HEK293 (cell line): ENCODE data around the gene KRT4.

ENCODE experiments used
- CTCF ChIA-PET: fragments of 350-600 bp; formaldehyde crosslinking; extraction: SDS; loops from one replicate; lab custom pipeline; 2021; ENCODE audit warnings: antibody characterized with exemption; lab: Yijun Ruan, JAX
- POLR2A ChIA-PET: fragments of 300-600 bp; formaldehyde crosslinking; extraction: SDS; loops from one replicate; lab custom pipeline; 2020; ENCODE audit warnings: antibody characterized with exemption, inconsistent platforms; lab: Yijun Ruan, JAX
- H3K27ac ChIP-seq: fragments of 200-500 bp; sonication (Bioruptor generic); 2 replicates; pipeline ENCODE4 v1.5.1; 2014; ENCODE audit warnings: low read depth, low read length, control low read depth, inconsistent platforms; ENCODE audit errors: extremely low read depth
- H3K36me3 ChIP-seq, 2 experiments: fragments of 200-500 bp in 1 of 2; sonication (Bioruptor generic) in 1 of 2; 1 replicate in 1 of 2; 2 replicates in 1 of 2; pipeline ENCODE4 v1.5.1; 2014 to 2017; ENCODE audit warnings: inconsistent platforms in 2 of 2, low read length in 2 of 2; ENCODE audit not compliant: control insufficient read depth in 2 of 2, insufficient read depth in 1 of 2
- H3K4me1 ChIP-seq: fragments of 200-500 bp; sonication (Bioruptor generic); 2 replicates; pipeline ENCODE4 v1.5.1; 2014; ENCODE audit warnings: mild to moderate bottlenecking, low read length, inconsistent platforms; ENCODE audit not compliant: control insufficient read depth, insufficient read depth
- H3K4me3 ChIP-seq: 2 replicates; pipeline ENCODE4 v1.5.1; 2011; ENCODE audit warnings: low read depth, mild to moderate bottlenecking, control low read depth, low read length, moderate library complexity
- H3K9me3 ChIP-seq: fragments of 200-500 bp; sonication (Bioruptor generic); 2 replicates; pipeline ENCODE4 v1.5.1; 2014; ENCODE audit warnings: low read depth, low read length, inconsistent platforms; ENCODE audit not compliant: control insufficient read depth, insufficient read depth
- ZNF184 ChIP-seq: fragments of 450-650 bp; IDR thresholded peaks from 2 replicates; pipeline ENCODE4 v1.5.1; 2018; ENCODE audit warnings: missing biosample characterization, mild to moderate bottlenecking, missing genetic modification characterization
- ZNF23 ChIP-seq: fragments of 450-650 bp; formaldehyde crosslinking; IDR thresholded peaks from 2 replicates; pipeline ENCODE4 v1.5.1; 2016; ENCODE audit warnings: missing biosample characterization, missing genetic modification characterization, borderline replicate concordance
- ZNF660 ChIP-seq: fragments of 450-650 bp; IDR thresholded peaks from 2 replicates; pipeline ENCODE4 v1.5.1; 2018; ENCODE audit warnings: missing biosample characterization, mild to moderate bottlenecking, missing genetic modification characterization
- ZNF785 ChIP-seq: fragments of 450-650 bp; formaldehyde crosslinking; IDR thresholded peaks from 2 replicates; pipeline ENCODE4 v1.5.1; 2016; ENCODE audit warnings: missing biosample characterization, missing genetic modification characterization
- ZNF837 ChIP-seq: fragments of 450-650 bp; formaldehyde crosslinking; IDR thresholded peaks from 2 replicates; pipeline ENCODE4 v1.5.1; 2016; ENCODE audit warnings: missing biosample characterization, missing genetic modification characterization
- TF ChIP-seq, protein P1 (sequence below): fragments of 450-650 bp; formaldehyde crosslinking; IDR thresholded peaks from 2 replicates; pipeline ENCODE4; 2016; ENCODE audit warnings: missing biosample characterization, missing genetic modification characterization
- TF ChIP-seq, protein P2 (sequence below): fragments of 450-650 bp; formaldehyde crosslinking; IDR thresholded peaks from 2 replicates; pipeline ENCODE4 v1.5.1; 2017; ENCODE audit warnings: missing biosample characterization, missing genetic modification characterization
- TF ChIP-seq, protein P3 (sequence below): fragments of 450-650 bp; formaldehyde crosslinking; IDR thresholded peaks from 2 replicates; pipeline ENCODE4 v1.5.1; 2016; ENCODE audit warnings: missing biosample characterization, missing genetic modification characterization
- TF ChIP-seq, protein P4 (sequence below): IDR thresholded peaks from 2 replicates; pipeline ENCODE4 v1.6.1; 2011; ENCODE audit warnings: mild to moderate bottlenecking, low read depth, low read length, borderline replicate concordance
- TF ChIP-seq, protein P5 (sequence below): fragments of 450-650 bp; formaldehyde crosslinking; IDR thresholded peaks from 2 replicates; pipeline ENCODE4 v1.5.1; 2016; ENCODE audit warnings: missing biosample characterization, missing genetic modification characterization
- TF ChIP-seq, protein P6 (sequence below): fragments of 450-650 bp; formaldehyde crosslinking; IDR thresholded peaks from 2 replicates; pipeline ENCODE4 v1.5.1; 2017; ENCODE audit warnings: missing biosample characterization, missing genetic modification characterization
- TF ChIP-seq, protein P7 (sequence below): fragments of 450-650 bp; formaldehyde crosslinking; IDR thresholded peaks from 2 replicates; pipeline ENCODE4 v1.5.1; 2016; ENCODE audit warnings: missing biosample characterization, missing genetic modification characterization
- TF ChIP-seq, protein P8 (sequence below): fragments of 450-650 bp; formaldehyde crosslinking; IDR thresholded peaks from 2 replicates; pipeline ENCODE4 v1.5.1; 2016; ENCODE audit warnings: missing biosample characterization, missing genetic modification characterization, borderline replicate concordance

KRT4 gene

DNA sequence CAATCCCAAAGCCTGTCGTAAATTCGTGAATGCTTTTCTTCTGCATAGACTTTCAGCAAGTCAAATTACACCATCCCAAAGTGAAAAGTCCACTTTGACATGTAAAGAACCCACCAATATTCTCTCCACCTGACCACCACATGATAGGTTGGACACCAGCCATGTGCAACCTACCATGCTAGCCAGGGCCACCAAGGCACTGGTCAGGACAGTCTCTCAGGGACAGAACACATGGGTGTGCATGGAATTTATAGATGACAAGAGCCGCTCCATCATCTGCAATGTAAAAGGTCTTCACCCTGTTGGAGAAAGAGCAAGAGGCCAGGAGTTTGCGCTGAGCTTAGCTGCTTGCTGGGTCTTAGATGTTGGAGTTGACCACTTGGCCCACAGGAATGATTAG is 31.4 kb downstream of the KRT4 start (continued):
- no peak for TF ChIP-seq ZNF23
- TF ChIP-seq, protein P1, sequence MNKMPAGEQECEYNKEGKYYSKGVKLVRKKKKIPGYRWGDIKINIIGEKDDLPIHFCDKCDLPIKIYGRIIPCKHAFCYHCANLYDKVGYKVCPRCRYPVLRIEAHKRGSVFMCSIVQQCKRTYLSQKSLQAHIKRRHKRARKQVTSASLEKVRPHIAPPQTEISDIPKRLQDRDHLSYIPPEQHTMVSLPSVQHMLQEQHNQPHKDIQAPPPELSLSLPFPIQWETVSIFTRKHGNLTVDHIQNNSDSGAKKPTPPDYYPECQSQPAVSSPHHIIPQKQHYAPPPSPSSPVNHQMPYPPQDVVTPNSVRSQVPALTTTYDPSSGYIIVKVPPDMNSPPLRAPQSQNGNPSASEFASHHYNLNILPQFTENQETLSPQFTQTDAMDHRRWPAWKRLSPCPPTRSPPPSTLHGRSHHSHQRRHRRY (tag by site-specific recombination) = no peak
- TF ChIP-seq, all 188 proteins: peak for 0

DNA sequence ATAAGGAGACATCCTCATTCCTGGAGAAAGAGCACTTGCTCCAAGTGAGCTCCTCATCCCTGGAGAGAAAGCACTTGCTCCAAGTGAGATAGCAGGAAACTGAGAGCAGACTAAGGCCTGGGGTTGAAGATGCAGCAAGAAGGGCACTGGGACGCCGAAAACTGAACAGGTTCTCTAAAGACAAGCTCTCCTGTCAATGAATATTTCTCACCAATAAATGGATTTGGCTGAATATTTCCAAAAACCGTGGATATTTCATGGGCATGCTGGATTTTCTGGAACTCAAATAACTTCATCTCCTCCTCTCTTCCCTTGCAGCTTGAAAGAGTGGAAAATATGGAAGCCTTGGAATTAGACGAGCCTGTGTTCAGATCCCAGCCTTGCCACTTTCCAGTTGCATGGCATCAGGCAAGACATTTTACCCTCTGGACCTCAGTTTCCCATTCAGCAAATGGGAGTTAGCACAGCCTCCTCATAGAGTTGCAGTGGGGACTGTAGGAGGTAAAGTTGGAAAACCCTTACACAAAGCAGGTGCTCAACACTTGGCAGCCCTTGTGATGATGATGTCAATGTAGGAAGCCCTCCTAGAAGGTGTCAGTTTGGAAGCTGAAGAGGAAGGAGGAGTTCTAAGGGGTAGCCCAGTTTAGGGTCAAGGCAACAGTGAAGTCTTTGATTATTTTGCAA is 32.4 kb downstream of the KRT4 start:
- CTCF ChIA-PET = interaction anchor here (0.9 to 1.1 kb wide), 2 partner anchors 89 to 198 kb away, joined by 3 read pairs; no protein-coding TSS in a partner anchor

More for the DNA sequence above, 32.4 kb downstream of the KRT4 start:
- no peak overlapping the region for H3K4me3 ChIP-seq
- H3K27ac ChIP-seq = no peak overlapping the region
- H3K9me3 ChIP-seq = no peaks in the 10 kb centered on the region
- TF ChIP-seq, protein P2, sequence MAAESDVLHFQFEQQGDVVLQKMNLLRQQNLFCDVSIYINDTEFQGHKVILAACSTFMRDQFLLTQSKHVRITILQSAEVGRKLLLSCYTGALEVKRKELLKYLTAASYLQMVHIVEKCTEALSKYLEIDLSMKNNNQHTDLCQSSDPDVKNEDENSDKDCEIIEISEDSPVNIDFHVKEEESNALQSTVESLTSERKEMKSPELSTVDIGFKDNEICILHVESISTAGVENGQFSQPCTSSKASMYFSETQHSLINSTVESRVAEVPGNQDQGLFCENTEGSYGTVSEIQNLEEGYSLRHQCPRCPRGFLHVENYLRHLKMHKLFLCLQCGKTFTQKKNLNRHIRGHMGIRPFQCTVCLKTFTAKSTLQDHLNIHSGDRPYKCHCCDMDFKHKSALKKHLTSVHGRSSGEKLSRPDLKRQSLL = no peak
- TF ChIP-seq ZNF785 (tag by site-specific recombination) = no peak
- TF ChIP-seq, protein P1 (tag by site-specific recombination) = no peak
- TF ChIP-seq, protein P3, sequence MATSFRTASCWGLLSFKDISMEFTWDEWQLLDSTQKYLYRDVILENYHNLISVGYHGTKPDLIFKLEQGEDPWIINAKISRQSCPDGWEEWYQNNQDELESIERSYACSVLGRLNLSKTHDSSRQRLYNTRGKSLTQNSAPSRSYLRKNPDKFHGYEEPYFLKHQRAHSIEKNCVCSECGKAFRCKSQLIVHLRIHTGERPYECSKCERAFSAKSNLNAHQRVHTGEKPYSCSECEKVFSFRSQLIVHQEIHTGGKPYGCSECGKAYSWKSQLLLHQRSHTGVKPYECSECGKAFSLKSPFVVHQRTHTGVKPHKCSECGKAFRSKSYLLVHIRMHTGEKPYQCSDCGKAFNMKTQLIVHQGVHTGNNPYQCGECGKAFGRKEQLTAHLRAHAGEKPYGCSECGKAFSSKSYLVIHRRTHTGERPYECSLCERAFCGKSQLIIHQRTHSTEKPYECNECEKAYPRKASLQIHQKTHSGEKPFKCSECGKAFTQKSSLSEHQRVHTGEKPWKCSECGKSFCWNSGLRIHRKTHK (tag by site-specific recombination) = no peak
- no peak for TF ChIP-seq ZNF660
- TF ChIP-seq ZNF184 (tag by site-specific recombination) = no peak
- TF ChIP-seq, protein P4, sequence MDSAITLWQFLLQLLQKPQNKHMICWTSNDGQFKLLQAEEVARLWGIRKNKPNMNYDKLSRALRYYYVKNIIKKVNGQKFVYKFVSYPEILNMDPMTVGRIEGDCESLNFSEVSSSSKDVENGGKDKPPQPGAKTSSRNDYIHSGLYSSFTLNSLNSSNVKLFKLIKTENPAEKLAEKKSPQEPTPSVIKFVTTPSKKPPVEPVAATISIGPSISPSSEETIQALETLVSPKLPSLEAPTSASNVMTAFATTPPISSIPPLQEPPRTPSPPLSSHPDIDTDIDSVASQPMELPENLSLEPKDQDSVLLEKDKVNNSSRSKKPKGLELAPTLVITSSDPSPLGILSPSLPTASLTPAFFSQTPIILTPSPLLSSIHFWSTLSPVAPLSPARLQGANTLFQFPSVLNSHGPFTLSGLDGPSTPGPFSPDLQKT = no peak
- TF ChIP-seq, protein P5, sequence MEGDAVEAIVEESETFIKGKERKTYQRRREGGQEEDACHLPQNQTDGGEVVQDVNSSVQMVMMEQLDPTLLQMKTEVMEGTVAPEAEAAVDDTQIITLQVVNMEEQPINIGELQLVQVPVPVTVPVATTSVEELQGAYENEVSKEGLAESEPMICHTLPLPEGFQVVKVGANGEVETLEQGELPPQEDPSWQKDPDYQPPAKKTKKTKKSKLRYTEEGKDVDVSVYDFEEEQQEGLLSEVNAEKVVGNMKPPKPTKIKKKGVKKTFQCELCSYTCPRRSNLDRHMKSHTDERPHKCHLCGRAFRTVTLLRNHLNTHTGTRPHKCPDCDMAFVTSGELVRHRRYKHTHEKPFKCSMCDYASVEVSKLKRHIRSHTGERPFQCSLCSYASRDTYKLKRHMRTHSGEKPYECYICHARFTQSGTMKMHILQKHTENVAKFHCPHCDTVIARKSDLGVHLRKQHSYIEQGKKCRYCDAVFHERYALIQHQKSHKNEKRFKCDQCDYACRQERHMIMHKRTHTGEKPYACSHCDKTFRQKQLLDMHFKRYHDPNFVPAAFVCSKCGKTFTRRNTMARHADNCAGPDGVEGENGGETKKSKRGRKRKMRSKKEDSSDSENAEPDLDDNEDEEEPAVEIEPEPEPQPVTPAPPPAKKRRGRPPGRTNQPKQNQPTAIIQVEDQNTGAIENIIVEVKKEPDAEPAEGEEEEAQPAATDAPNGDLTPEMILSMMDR (tag by site-specific recombination) = no peak
- TF ChIP-seq, protein P6, sequence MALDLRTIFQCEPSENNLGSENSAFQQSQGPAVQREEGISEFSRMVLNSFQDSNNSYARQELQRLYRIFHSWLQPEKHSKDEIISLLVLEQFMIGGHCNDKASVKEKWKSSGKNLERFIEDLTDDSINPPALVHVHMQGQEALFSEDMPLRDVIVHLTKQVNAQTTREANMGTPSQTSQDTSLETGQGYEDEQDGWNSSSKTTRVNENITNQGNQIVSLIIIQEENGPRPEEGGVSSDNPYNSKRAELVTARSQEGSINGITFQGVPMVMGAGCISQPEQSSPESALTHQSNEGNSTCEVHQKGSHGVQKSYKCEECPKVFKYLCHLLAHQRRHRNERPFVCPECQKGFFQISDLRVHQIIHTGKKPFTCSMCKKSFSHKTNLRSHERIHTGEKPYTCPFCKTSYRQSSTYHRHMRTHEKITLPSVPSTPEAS (tag by site-specific recombination) = no peak
- no peak for TF ChIP-seq ZNF837
- TF ChIP-seq, protein P7, sequence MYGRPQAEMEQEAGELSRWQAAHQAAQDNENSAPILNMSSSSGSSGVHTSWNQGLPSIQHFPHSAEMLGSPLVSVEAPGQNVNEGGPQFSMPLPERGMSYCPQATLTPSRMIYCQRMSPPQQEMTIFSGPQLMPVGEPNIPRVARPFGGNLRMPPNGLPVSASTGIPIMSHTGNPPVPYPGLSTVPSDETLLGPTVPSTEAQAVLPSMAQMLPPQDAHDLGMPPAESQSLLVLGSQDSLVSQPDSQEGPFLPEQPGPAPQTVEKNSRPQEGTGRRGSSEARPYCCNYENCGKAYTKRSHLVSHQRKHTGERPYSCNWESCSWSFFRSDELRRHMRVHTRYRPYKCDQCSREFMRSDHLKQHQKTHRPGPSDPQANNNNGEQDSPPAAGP (tag by site-specific recombination) = no peak
- TF ChIP-seq, protein P8, sequence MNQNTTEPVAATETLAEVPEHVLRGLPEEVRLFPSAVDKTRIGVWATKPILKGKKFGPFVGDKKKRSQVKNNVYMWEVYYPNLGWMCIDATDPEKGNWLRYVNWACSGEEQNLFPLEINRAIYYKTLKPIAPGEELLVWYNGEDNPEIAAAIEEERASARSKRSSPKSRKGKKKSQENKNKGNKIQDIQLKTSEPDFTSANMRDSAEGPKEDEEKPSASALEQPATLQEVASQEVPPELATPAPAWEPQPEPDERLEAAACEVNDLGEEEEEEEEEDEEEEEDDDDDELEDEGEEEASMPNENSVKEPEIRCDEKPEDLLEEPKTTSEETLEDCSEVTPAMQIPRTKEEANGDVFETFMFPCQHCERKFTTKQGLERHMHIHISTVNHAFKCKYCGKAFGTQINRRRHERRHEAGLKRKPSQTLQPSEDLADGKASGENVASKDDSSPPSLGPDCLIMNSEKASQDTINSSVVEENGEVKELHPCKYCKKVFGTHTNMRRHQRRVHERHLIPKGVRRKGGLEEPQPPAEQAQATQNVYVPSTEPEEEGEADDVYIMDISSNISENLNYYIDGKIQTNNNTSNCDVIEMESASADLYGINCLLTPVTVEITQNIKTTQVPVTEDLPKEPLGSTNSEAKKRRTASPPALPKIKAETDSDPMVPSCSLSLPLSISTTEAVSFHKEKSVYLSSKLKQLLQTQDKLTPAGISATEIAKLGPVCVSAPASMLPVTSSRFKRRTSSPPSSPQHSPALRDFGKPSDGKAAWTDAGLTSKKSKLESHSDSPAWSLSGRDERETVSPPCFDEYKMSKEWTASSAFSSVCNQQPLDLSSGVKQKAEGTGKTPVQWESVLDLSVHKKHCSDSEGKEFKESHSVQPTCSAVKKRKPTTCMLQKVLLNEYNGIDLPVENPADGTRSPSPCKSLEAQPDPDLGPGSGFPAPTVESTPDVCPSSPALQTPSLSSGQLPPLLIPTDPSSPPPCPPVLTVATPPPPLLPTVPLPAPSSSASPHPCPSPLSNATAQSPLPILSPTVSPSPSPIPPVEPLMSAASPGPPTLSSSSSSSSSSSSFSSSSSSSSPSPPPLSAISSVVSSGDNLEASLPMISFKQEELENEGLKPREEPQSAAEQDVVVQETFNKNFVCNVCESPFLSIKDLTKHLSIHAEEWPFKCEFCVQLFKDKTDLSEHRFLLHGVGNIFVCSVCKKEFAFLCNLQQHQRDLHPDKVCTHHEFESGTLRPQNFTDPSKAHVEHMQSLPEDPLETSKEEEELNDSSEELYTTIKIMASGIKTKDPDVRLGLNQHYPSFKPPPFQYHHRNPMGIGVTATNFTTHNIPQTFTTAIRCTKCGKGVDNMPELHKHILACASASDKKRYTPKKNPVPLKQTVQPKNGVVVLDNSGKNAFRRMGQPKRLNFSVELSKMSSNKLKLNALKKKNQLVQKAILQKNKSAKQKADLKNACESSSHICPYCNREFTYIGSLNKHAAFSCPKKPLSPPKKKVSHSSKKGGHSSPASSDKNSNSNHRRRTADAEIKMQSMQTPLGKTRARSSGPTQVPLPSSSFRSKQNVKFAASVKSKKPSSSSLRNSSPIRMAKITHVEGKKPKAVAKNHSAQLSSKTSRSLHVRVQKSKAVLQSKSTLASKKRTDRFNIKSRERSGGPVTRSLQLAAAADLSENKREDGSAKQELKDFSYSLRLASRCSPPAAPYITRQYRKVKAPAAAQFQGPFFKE (tag by site-specific recombination) = no peak
- TF ChIP-seq, all 188 proteins: peak for 0
- POLR2A ChIA-PET = no interaction called here
- H3K4me1 ChIP-seq = no peaks in the 10 kb centered on the region
- H3K36me3 ChIP-seq = no peaks in the 10 kb centered on the region
